Activated CD4-positive, CD25-positive, alpha-beta regulatory T cell treated with anti-CD3 and anti-CD28 coated beads, Interleukin-2, amount 50 U/mL, for 72 hours (primary cell): Measurements from ENCODE around the gene PLXNB1.
A peak's percentile ranks its signal among the peaks of the same experiment; 100 is the strongest.

Experiments used
- DNase-seq: peaks from one replicate; pipeline ENCODE4 v3.0.0; 2021

Gene PLXNB1

GRCh38 chr3:48432411-48433371 lies 2.8 kb upstream of the PLXNB1 start:
- no peak for DNase-seq

GRCh38 chr3:48431224-48432029 lies 1.5 kb upstream of the PLXNB1 start:
- DNase-seq = no peak

- no peak for DNase-seq
Observed at GRCh38 chr3:48430708-48431101, 819 bp upstream of the PLXNB1 start.

GRCh38 chr3:48429317-48429959 lies 448 bp downstream of the PLXNB1 start:
- DNase-seq = peak; percentile 61

GRCh38 chr3:48428572-48429316 lies 1.1 kb downstream of the PLXNB1 start:
- DNase-seq = peak; percentile 40

GRCh38 chr3:48428088-48428571 lies 1.8 kb downstream of the PLXNB1 start:
- DNase-seq = no peak

- DNase-seq = no peak
Observed at GRCh38 chr3:48427630-48427962, 2.3 kb downstream of the PLXNB1 start.

- no peak for DNase-seq
Observed at GRCh38 chr3:48426944-48427629, 2.8 kb downstream of the PLXNB1 start.

- DNase-seq = no peak
Observed at GRCh38 chr3:48426401-48426909, 3.4 kb downstream of the PLXNB1 start.

GRCh38 chr3:48425281-48425812 lies 4.5 kb downstream of the PLXNB1 start:
- DNase-seq = no peak

- DNase-seq = no peak
Observed at GRCh38 chr3:48423883-48424695, 5.8 kb downstream of the PLXNB1 start.

- no peak for DNase-seq
Observed at GRCh38 chr3:48423241-48423882, 6.5 kb downstream of the PLXNB1 start.

- no peak for DNase-seq
Observed at GRCh38 chr3:48422681-48423080, 7.2 kb downstream of the PLXNB1 start.

GRCh38 chr3:48422272-48422671 lies 7.6 kb downstream of the PLXNB1 start:
- DNase-seq = no peak

- no peak for DNase-seq
Observed at GRCh38 chr3:48420561-48420960, 9.3 kb downstream of the PLXNB1 start.

GRCh38 chr3:48419597-48419996 lies 10.3 kb downstream of the PLXNB1 start:
- no peak for DNase-seq

GRCh38 chr3:48419149-48419548 lies 10.7 kb downstream of the PLXNB1 start:
- DNase-seq = no peak

GRCh38 chr3:48418651-48419050 lies 11.2 kb downstream of the PLXNB1 start:
- no peak for DNase-seq

- DNase-seq = no peak
Observed at GRCh38 chr3:48418140-48418539, 11.7 kb downstream of the PLXNB1 start.

GRCh38 chr3:48417529-48418108 lies 12.3 kb downstream of the PLXNB1 start:
- DNase-seq = no peak
